Measurements from ENCODE around the gene EXD3.

EXD3 gene

DNA sequence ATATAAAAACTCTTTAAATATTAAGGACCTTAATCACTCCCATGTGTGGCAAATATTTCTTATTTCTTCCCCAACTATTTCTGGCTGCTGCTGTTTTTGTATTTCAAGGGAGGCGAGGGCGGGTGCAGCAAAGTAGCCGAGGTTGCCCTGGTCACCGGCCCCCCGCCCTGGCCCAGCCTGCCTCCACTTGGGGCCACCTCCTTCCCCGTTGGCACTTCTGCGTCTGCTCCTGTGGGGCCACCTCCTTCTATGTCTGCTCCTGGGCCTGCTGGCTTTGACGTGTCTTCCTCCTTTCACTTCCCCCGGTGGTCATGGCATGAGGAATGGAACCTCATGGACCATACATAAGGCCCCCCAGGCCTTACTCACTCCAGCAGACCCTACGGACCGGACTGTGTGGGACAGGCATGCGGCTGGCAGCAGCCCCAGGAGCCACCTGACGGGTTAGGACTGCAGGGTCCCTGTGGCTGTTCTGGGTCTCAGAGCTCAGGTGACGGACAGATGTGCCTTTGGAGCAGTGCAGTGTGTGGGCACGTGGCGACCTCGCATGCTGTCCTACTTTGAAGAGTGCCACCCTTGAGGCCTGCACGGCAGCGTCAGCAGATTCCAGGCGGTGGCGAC is 24.0 kb upstream of the EXD3 start:
- DNase-seq: no peak

DNA sequence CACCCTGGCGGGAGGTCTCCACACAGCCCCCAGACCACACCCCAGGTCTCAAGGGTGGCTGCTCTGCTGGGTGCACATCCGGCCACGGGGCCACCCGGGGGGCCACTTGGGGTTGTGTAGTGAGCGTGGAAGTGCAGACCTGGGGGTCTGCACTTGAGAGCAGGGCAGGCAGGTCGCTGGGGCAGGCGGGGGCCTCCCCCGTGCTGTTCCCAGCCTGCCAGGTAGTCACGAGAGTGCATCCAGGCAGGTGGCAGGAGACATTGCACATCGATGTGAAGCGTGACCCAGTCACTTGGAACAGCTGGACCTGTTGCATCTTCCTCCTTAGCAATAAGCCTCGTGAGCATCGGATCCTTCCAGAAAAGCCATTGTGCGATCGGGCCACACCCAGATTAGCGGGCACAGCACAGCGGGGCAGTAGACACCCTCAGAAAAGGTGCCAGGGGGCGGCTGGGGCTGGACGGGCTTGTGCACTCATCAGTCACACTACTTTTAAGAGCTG is 23.0 kb upstream of the EXD3 start:
- no peak for DNase-seq

DNA sequence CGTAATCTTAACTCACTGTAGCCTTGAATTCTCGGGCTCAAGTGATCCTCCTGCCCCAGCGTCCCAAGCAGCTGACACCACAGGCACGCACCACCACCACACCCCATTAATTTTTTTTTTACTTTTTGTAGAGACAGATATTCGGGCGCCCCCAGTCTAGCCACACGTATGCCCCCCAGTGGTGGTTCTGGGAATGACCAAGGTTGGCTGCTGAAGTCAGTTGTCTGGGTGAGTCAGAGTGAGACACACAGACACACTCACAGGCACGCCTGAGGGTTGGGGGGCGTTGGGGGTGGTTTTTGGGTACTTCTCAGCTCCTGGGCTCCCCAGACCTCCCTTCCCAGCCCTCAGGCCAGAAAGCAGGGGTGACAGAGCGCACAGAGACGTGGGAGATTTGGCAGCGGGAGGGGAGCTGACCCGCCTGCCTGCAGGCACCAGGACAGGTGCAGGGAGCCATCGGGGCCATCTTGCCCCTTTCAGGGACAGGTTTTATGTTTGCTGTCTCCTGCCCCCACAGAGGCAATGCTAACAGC is 22.4 kb upstream of the EXD3 start:
- DNase-seq: peak; percentile 92 to 94

DNA sequence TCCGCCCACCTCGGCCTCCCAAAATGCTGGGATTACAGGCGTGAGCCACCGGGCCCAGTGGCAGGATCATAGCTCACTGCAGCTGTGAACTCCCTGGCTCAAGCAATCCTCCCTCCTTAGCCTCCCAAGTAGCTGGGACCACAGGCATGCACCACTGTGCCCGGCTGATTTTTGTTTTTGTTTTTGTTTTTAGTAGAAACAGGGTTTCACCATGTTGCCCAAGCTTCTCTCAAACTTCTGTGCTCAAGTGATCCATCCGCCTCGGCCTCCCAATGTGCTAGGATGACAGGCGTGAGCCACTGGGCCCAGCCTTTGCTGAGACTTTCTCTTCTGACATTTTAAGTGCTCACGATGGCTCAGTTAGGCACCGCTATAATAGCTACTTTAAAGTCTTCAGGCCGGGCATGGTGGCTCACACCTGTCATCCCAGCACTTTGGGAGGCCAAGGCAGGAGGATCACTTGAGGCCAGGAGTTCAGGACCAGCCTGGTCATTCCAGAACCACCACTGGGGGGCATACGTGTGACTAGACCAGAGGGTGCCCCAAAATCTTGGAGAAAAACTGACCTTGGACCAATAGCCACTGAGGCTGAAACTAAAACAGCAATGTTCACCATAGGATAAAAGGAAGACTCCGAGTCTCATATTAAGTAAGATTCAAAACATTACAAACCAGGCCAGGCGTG is 21.3 kb upstream of the EXD3 start:
- DNase-seq: no peak

DNA sequence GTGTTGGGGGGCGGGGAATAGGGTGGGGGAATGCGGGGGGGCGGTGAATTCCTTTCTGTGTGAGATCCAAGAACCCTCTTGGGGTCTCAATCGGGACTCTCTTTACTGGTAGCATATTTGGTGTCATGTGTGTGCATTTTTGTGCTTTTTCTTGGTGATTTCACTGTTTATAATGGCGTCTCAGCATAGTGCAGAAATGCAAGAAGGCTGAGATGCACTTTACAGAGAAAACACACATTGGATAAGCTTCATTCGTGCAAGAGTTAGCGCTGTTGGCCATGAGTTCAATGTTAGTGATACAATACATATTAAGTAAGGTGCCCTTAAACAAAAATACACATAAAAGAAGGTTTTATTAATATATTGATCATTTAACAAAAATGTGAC is 19.0 kb upstream of the EXD3 start:
- DNase-seq: no peak

DNA sequence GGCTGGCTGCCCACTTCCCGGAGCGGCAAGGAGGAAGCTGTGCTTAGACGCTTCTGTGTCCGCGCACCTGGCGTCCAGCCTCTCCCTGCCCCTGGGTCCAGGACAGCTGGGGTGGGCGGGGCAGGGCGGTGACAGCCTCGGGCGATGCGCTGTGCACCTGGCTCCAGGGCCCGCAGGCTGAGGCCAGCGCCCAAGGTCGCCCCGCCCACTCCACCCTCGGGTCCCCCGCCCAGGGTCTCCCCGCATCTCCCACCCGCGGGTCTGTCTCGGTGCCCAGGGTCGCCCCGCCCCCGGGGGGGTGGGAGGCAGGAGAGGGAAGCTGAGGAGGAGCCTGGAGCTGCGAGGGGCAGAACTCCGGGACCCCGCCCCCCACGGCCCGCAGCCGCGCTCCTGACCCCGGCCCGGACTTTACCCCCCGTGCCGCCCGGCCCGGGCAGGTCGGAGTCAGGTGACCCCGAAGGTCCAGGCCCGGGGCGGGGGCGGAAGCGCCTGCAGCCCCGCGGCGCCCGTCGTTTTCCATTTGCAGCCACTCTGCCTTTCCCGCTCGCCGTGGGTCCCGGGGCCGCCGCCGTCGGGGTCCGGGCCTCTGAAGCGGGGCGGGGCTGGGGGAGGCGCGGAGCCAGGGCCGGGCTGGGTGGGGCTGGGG is 18.4 kb upstream of the EXD3 start, which contains the start of gene ENTPD8:
Gene ENTPD8, minus strand, starts transcription at position 69 of the 646 bp plus-strand sequence. CDS start 3,072 bp downstream, outside the sequence.
- no peak for DNase-seq

DNA sequence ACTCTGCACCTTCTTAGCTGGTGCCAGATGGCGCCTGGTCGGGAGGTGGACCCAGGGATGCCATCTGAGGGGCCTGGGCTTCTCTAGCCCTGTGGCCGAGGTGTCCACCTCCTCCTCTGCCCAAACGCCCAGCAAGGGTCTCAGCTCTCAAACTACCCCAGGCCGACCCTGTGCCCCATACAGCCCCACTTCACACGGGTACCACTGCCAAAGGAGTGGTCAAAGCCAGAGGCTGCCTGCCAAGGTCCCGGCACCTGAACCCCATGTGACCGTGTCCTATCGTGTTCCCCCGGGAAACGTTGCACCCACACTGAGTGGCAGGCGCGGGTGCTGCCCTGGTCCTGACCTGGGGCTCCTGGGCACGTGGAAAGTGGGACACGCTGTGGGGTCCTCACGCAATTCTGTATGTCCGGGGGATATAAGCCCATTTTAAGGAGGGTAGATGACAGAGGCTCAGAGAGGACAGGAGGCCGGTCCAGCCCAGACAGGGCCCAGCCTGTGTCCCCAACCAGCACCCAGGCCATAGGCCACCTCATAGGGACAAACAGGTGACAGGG is 16.3 kb upstream of the EXD3 start:
- DNase-seq: no peak

DNA sequence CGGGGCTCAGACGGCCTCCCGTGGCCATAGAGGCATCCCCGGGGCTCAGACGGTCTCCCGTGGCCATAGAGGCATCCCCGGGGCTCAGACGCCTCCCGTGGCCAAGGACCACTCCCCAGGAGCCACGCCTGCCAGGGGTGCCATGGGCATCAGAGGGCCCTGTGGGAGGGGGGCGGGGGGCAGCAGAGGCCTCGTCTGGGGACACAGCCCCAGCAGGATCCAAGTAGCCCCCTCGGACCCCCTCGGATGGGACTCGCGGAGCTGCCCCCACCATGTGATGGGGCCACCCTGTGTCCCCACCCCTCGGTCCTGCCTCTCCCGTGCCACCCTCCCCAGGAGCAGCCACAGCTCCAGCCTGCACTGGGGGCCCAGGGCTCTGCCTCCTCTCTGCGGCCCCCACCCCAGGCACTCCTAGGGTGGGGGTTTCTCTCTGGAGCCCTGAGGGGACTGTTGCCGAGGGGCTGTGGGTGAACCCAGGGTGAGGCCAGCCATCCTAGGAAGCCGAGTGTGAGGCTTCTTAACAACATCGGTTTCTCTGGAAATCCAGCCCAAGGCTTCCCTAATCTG is 15.7 kb upstream of the EXD3 start:
- no peak for DNase-seq

DNA sequence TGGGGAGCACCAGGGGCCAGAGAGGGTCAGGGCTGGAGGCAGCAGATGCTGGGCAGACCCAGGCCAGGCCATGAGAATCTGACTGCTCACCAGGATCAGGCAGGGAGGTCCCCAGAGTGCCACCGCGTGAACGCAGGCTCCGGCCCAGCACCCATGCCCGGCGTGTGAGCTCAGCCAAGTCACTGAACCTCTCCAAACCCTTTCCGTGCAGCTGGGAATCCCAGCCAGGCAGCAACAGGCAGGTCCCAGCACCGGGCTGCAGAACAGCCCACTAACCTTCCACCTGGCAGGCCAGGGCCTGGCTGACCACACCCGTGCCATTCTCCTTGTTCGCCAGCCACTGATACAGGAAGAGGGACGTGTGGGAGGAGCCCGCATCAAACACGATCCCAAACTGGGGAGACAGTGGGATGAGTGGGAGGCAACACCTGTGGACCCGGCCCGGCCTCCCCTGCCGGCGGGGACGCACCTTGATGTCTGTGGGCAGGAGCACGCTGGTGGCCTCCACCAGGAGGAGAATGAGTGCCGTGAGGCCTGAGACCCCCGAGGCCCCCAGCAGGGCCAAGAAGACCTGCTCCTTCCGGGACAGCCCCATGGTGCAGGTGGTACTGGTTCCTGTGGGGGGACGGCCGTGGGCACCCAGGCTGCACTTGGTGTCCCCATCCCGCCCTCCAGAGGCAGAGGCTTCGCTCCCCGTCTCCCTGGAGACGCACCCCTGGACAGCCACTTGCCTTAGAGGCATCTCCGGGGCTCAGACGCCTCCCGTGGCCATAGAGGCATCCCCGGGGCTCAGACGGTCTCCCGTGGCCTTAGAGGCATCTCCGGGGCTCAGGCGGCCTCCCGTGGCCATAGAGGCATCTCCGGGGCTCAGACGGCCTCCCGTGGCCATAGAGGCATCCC is 15.0 kb upstream of the EXD3 start:
- no peak for DNase-seq

DNA sequence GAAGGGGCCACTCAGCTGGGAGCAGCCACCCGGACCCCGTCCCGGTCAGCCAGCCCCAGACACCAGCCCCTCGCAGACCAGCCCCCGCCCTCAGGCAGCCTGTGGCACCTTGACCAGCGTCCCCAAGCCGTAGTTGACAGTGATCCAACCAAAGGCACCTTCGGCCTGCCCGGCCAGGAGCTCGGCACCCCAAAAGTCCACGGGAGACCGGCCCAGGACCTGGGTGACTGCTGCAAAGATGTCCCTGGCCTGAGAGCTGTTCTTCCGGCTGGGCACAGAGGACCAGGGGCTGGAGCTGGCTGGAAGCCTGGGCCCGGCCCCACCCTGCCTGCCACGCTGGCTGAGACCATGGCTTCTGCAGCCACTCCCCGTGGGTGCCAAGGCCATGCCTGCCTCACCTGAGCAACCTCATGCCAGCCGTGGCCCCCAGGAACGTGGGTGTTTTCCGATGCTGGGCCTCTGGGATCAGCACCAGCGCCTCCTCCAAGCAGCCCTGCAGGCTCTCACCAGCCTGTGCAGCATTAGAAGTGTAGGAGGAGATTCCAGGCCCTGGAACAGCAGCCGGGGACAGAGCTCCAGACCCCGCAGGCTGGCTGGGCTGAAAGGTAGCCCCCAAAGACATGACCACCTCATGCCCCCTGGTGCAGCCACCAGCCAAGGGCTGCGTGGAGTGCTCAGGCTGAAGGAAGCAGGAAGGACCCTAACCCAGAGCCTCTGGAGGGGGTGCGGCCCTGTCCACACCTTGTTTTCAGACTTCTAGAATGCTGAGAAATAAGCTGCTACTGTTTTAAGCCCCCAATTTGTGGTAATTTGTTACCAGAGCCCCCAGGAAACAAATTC is 14.0 kb upstream of the EXD3 start:
- no peak for DNase-seq

DNA sequence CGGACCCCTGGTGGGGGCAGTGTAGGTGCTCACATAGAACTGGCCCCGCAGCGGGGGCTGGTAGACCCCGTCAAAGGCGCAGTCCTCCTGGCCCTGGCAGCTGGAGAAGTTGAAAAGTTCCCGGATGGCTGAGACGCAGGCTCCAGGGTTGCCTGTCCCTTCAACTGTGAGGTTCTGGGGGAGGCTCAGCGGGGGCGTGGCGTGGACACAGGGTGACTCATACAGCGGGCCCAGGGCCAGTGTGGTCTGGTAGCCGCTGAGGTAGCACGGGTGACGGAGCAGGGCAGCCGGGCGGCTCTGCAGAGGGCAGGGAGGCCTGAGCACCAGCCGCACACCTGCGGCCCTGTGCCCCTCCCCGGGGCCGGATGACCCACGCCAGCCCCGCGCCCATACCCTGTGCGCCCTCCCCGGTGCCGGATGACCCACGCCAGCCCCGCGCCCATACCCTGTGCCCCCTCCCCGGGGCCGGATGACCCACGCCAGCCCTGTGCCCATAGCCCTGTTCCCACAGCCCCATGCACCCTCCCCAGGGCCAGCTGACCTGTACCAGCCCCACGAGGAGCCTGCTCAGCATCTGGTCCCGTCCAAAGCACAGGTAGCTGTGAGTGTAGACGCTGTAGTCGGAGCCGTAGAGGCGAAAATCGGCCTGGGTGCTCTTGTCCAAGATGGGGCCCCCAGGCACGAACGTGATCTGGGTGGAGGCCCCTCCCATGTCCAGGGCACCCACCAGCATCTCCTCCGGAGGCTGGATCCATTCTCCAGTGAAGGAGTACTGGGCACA is 13.2 kb upstream of the EXD3 start:
- DNase-seq: no peak

DNA sequence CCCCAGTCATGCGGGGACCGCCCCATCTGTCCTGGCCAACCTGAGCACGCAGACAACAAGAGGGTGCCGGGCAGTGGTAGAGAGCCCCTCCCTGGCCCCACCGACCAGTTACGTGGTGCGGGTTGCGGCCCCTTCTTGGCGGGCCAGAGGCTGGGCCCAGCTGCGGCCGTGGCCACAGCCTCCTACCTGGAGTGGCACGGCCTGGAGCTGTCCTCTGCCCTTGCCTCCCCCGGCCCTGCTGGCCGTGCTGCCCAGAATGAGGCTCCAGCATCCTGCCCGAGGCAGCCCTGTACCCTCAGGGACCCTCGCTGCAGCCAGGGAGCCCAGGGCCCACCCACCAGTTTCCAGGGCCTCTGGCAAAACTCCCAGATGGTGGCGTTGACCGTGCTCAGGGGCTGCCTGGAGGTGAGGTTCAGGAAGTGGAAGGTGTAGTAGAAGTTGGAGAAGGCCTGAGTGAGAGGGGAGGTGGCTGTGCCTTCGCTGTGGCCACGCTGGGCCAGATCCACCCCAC is 12.5 kb upstream of the EXD3 start:
- DNase-seq: no peak

DNA sequence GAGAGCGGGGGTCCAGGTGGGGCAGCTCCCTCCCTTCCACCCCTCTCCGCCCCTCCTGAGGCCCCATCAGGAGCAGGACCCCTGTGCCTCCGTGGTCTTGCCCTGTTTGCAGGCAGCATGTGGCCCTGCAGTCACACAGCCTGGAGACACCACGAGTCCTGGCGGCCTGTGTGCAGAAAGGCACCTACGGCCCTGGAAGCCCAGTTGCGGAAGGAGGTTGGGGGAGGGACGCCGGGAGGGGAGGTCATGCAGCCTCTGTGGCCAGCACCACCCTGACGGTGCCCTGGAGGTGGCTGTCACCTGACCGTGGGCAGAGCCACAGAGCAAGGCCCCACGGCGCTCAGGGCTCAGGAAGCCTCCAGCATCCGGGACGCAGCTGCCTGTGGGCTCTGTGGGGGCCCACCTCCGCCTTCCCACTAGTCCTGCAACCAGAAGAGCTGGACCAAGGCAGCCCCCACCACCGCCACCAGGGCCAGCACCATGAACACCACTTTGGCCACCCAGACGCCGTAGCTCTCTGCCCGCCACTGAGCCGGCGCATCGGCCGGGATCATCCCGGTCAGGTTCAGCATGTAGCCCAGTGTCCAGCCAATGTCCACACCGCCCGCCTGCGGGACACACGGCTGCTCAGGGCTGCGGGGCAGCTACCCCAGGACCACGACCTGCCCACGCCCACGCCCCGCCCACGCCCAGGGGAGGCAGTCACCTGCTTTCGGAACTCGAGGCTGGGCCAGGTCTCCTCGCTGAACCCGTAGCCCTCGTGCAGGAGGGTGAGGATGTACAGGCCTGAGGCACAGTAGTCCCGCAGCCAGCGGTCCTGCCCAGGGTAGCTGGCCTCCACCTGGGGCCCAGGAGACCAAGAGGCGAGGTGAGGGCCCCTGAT is 11.8 kb upstream of the EXD3 start:
- DNase-seq: no peak

DNA sequence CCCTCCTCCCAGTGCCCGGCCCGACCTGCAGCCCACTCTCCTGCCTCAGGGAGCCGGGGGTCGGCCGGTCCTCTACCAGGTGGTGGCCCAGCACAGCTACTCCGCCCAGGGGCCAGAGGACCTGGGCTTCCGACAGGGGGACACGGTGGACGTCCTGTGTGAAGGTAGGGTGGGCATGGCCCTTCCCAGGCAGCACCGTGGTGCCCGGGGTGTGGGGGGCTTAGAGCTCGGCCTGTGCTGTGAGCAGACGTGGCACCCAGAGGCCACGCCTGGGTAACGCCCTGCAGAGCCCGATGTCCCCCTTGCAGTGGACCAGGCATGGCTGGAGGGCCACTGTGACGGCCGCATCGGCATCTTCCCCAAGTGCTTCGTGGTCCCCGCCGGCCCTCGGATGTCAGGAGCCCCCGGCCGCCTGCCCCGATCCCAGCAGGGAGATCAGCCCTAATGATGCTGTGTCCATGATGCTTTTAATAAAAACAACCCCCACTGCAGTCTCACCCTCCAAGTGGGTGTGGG is 11.0 kb upstream of the EXD3 start:
- DNase-seq: no peak

DNA sequence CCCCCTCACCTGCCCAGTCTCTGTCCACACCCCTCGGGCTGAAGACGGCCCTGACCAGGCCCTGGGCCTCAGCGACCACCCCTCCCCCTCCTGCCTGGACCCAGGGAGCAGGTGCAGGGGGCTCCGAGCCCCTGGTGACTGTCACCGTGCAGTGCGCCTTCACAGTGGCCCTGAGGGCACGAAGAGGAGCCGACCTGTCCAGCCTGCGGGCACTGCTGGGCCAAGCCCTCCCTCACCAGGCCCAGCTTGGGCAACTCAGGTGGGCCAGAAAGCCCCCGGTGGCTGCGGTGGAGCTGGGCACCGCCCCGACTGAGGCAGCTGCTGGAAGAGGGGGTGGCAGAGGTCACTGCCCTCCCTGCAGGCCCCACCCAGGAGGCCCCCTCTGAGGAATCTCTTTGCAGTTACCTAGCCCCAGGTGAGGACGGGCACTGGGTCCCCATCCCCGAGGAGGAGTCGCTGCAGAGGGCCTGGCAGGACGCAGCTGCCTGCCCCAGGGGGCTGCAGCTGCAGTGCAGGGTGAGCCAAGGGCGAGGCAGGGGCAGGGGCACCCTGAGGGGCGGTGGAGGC is 10.5 kb upstream of the EXD3 start:
- no peak for DNase-seq

DNA sequence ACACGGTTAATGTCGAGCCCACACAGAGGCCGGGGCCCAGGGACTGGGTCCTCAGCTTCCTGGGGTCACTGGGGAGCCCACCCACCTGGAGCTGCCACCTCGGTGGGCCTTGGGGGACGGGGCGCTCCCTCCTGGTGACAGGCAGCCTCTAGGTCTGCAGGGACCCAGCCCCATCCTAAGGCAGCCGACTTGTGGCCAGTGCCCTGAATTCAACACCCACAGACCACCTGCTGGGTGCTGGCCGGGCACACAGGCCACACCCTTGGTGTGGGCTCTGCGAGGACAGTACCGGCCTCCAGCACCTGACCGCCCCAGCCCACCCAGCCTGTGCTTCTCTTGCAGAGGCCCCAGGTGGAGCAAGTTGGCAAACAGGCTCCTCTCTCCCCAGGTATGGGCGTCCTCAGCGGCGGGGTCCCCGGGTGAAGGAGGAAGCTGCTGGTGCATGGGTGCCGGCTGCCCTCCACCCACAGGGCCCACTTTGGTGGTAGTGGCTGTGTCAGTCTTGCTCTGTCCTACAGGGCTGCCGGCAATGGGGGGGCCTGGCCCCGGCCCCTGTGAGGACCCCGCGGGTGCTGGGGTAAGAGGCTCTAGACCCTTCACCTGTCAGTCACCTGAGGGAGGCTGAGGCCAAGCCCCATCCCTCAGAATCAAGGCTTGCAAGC is 9.9 kb upstream of the EXD3 start:
- DNase-seq: no peak

DNA sequence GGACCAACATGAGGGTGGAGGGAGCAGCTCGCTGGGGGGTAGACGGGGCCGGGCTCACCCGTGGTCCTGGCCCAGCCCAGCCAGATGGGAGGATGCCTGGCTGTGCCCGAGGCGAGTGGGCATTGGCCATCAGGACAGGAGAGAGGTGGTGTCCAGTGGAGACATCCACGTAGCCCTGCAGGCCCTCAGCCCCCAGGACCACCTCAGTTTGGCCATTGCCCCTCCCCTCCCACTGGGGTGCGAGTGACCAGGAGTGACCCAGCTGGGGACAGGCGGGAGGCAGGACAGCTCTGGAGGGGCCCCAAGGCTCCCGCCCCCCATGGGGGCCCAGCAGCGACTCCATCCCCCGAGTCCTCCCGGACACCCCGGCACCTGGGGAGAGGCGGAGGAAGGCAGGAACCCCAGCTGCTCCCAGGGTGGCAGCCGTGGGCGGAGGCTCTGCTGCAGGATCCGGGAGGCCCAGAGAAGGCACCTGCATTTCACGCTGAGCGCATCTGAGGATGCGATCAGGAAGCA is 8.5 kb upstream of the EXD3 start:
- no peak for DNase-seq

Measured in activated T-cell treated with anti-CD3 and anti-CD28 coated beads, Interleukin-2, amount 50 U/mL, for 48 hours (primary cell).